Colonic mucosa (tissue), 4 donors: ENCODE results near the gene NAP1L5. TPM values are rescaled to one million over a fixed set of nuclear protein-coding genes. Genes with fewer than 3 reads are reported as not detected.

Experiments
- DNase-seq: peaks from one replicate; pipeline ENCODE4 v3.0.0-alpha.2; 2020
- H3K27ac ChIP-seq: fragments of 200-600 bp; one replicate; pipeline ENCODE4 v1.8.0; 2021
- H3K27me3 ChIP-seq: fragments of 200-600 bp; one replicate; pipeline ENCODE4 v1.8.0; 2021
- H3K36me3 ChIP-seq: fragments of 200-600 bp; one replicate; pipeline ENCODE4 v1.8.0; 2021
- H3K4me1 ChIP-seq: fragments of 200-600 bp; one replicate; pipeline ENCODE4 v1.8.0; 2021; ENCODE audit warnings: mild to moderate bottlenecking
- H3K4me3 ChIP-seq: fragments of 200-600 bp; one replicate; pipeline ENCODE4 v1.8.0; 2021
- H3K9ac ChIP-seq, 2 donors: one replicate each; pipeline ENCODE4 v1.7.0; 2013; ENCODE audit warnings: control low read depth in 2 of 2, low read depth in 2 of 2, low read length in 2 of 2
- H3K9me3 ChIP-seq: fragments of 200-600 bp; one replicate; pipeline ENCODE4 v1.8.0; 2021
- intact Hi-C: fragments of 100-400 bp; cut with DNase I; formaldehyde crosslinking; loops from one replicate; pipeline ENCODE4 v1.14.1; 2022
- total RNA-seq, 2 donors: library from RNA; stranded (reverse); fragmentation: NEBNext Ultra II Directional in 1 of 2; extraction: Animal tissue kit (Norgen Biotek cat#: 25700) in 1 of 2; gene quantifications; one replicate each; pipeline ENCODE4 v1.2.1, GENCODE V29; 2021
- TF ChIP-seq, protein P1 (sequence below): fragments of 200-600 bp; IDR thresholded peaks from one replicate; pipeline ENCODE4 v1.8.0; 2022; ENCODE audit warnings: antibody characterized with exemption, mild to moderate bottlenecking
- donor health status: healthy.
- donor health status: DM: no; HTN: no; CAD: no.
- donor health status: DM: no; HTN: no; CAD: no.

Gene NAP1L5
- total RNA-seq, 2 donors from 2014 or later = 1.5 to 2.4 TPM

DNA sequence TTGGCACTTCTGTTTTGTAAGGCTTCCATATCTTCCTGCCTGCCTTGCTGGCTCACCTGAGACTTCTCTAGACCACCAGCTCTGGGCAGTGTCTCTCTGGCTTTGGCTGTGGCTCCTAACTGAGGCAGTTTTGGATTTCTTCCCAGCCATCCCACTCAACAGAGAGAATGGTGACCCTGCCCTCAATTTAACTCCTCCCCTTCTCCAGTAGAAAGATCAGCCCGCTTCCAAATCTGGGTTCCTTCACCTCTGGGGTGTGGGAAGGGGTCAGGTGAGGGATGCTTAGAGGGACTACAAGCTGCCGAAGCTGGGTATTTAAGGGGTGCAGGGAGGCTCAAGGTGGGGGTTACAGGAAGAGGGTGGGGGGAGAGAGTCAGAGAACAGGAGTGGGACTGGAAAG is 23.7 kb downstream of the NAP1L5 start:
- no peak for DNase-seq
- H3K27ac ChIP-seq = no peak overlapping the region
- intact Hi-C loops = no loop called here
- H3K4me3 ChIP-seq = no peak overlapping the region
- H3K36me3 ChIP-seq = no peaks in the 10 kb centered on the region
- TF ChIP-seq, protein P1, sequence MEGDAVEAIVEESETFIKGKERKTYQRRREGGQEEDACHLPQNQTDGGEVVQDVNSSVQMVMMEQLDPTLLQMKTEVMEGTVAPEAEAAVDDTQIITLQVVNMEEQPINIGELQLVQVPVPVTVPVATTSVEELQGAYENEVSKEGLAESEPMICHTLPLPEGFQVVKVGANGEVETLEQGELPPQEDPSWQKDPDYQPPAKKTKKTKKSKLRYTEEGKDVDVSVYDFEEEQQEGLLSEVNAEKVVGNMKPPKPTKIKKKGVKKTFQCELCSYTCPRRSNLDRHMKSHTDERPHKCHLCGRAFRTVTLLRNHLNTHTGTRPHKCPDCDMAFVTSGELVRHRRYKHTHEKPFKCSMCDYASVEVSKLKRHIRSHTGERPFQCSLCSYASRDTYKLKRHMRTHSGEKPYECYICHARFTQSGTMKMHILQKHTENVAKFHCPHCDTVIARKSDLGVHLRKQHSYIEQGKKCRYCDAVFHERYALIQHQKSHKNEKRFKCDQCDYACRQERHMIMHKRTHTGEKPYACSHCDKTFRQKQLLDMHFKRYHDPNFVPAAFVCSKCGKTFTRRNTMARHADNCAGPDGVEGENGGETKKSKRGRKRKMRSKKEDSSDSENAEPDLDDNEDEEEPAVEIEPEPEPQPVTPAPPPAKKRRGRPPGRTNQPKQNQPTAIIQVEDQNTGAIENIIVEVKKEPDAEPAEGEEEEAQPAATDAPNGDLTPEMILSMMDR = no peak
- H3K4me1 ChIP-seq = no peaks in the 10 kb centered on the region
- no peak overlapping the region for H3K9ac ChIP-seq
- H3K9me3 ChIP-seq = no peaks in the 10 kb centered on the region
- H3K27me3 ChIP-seq = no peaks in the 10 kb centered on the region

DNA sequence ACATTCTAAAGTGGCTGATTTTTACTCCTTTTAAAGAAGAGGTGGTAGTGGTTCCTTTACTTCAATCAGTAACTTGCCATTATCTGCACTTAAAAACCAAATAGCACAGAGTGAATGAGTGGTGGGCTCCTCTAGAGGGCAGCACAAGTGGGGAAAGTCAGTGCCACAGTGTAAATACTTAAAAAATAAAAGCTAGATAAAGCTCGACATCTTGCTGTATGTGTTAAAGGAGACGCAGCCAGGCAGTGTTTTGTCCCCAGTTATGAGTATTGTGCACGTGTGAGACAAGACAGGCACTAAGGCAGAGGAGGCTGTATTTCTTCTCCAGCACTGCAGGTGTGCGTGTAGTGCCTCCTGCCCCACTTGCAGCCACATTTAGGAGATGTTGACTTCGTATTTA is 24.6 kb downstream of the NAP1L5 start:
- Histone ChIP-seq H3K9ac (no peak overlapping the region), H3K36me3 (no peaks in the 10 kb centered on the region), H3K27me3 (no peaks in the 10 kb centered on the region), H3K27ac (no peak overlapping the region), H3K4me1 (no peaks in the 10 kb centered on the region), H3K4me3 (no peak overlapping the region), H3K9me3 (no peaks in the 10 kb centered on the region)
- intact Hi-C loops = no loop called here
- TF ChIP-seq, protein P1 = no peak
- no peak for DNase-seq

DNA sequence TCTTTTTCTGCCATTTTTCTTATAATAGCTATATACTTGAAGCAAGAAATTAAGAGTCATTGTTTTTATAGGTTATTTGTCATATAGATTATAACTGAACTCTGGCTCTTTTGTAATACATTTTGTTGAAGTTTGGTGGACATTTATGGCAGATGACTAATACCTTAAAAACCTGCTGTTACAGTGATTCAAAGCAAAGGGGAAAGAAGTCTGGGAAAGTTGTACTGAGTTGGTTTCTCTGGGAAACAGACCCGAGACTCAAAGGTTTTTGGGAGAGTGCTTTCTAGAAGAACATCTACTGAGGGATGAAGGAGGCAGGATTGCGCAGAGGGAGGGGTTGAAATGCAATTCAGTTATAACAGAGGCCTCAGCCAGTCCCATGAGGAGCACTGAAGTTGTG is 35.9 kb downstream of the NAP1L5 start:
- intact Hi-C loops = no loop called here
- H3K9ac ChIP-seq = no peak overlapping the region
- no peaks in the 10 kb centered on the region for H3K9me3 ChIP-seq
- H3K4me3 ChIP-seq = no peak overlapping the region
- TF ChIP-seq, protein P1 = no peak
- no peaks in the 10 kb centered on the region for H3K27me3 ChIP-seq
- H3K4me1 ChIP-seq = no peaks in the 10 kb centered on the region
- no peak overlapping the region for H3K27ac ChIP-seq
- H3K36me3 ChIP-seq = no peaks in the 10 kb centered on the region
- no peak for DNase-seq

DNA sequence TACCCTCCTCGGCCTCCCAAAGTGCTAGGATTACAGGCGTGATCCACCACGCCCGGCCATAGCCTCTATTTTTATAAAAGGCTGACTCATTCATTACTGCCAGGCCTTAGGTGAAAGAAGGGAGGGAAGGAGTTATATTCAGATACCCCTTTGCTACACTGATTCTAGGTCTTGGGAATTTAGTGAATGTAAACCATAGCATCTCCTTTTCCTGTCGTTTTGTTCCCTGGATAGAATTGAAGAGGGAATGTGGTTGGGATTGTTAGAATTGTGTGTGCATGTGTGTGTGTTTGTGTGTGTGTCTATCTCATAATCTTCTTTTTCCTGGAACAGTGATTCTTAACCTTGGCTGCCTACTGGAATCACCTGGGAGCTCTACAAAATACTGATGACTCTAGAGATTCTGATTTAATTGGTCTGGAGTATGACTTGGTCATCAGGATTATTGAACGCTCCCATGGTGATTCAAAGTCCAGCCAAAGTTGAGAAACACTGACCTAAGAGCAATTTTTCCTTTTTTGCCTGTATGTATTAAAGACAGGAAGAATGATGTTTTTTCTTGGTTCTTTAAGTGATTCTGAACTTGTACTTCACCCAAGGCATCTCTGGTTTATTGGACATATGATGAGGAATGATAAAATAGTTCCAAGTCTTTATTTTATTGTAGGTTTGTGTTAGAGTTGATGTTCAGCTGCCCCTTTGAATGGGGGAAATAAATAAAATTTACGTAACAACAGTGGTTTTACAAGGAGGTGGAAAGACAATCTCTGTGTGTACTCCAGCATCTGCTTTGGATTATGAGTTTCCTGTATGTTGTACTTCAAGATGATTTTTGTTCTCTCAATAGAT is 37.0 kb downstream of the NAP1L5 start:
- Histone ChIP-seq H3K9ac (no peak overlapping the region), H3K9me3 (no peaks in the 10 kb centered on the region), H3K36me3 (no peaks in the 10 kb centered on the region), H3K4me3 (no peak overlapping the region), H3K27ac (peak overlapping the region; percentile 45), H3K27me3 (no peaks in the 10 kb centered on the region), H3K4me1 (no peaks in the 10 kb centered on the region)
- DNase-seq = peak; percentile 29
- TF ChIP-seq, protein P1 = no peak
- intact Hi-C loops = no loop called here

DNA sequence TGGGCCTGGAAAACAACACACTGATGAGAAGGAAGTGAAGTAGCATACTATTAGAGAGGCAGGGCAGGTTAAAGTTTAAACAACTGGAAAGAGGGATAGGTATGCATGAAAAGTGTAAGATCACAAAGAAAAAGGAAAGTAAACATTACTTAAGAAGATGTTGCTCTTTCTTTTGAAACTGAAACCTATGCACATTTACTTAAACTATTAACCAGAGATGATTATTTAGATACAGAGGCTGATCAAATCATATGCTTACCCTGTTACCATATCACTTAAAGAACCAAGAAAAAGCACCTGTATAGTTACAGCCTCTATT is 37.8 kb downstream of the NAP1L5 start:
- H3K9me3 ChIP-seq = no peaks in the 10 kb centered on the region
- H3K4me3 ChIP-seq = no peak overlapping the region
- H3K27me3 ChIP-seq = no peaks in the 10 kb centered on the region
- TF ChIP-seq, protein P1 = no peak
- intact Hi-C loops = loop anchor here (5.0 kb wide), 1 partner anchor 123 kb away; no protein-coding TSS in a partner anchor
- H3K4me1 ChIP-seq = no peaks in the 10 kb centered on the region
- H3K27ac ChIP-seq = peak overlapping the region; percentile 45
- H3K9ac ChIP-seq = no peak overlapping the region
- no peak for DNase-seq
- no peaks in the 10 kb centered on the region for H3K36me3 ChIP-seq
